ENCODE data around the gene OMP. TPM values are rescaled to one million over a fixed set of nuclear protein-coding genes. Genes with fewer than 3 reads are reported as not detected.

The OMP gene
- total RNA-seq, 3 donors from 2014 or later, result not detected

GRCh38 chr11:77143405-77144020, 40.9 kb downstream of the OMP start:
- intact Hi-C loops (cut with DNase I; ENCODE audit: low total_unique reads), result no loop called here
- Histone ChIP-seq H3K4me1 (no peaks in the 10 kb centered on the region), H3K27me3 (peaks cover 0 to 7% of the 10 kb centered on the region in 2 donors), H3K36me3 (no peaks in the 10 kb centered on the region), H3K27ac (no peak overlapping the region), H3K9me3 (no peaks in the 10 kb centered on the region), H3K4me3 (no peak overlapping the region)
- TF ChIP-seq POLR2AphosphoS5 (IDR thresholded peaks at IDR 0.05) (no peak), CTCF (IDR thresholded peaks at IDR 0.05) (no peak), POLR2A (IDR thresholded peaks at IDR 0.05) (no peak)
- DNase-seq (ENCODE audit: low spot score in 2 of 2), result no peak

- intact Hi-C loops (cut with DNase I; ENCODE audit: low total_unique reads), result no loop called here
- Histone ChIP-seq H3K4me1 (no peaks in the 10 kb centered on the region), H3K27me3 (no peaks in the 10 kb centered on the region), H3K27ac (no peak overlapping the region), H3K36me3 (no peaks in the 10 kb centered on the region), H3K9me3 (no peaks in the 10 kb centered on the region), H3K4me3 (no peak overlapping the region)
- TF ChIP-seq POLR2AphosphoS5 (IDR thresholded peaks at IDR 0.05) (no peak), POLR2A (IDR thresholded peaks at IDR 0.05) (no peak), CTCF (IDR thresholded peaks at IDR 0.05) (no peak)
- DNase-seq (ENCODE audit: low spot score in 2 of 2), result no peak
Observed at GRCh38 chr11:77144196-77144856, 41.7 kb downstream of the OMP start.

GRCh38 chr11:77144857-77145428, 42.3 kb downstream of the OMP start:
- intact Hi-C loops (cut with DNase I; ENCODE audit: low total_unique reads), result no loop called here
- Histone ChIP-seq H3K4me1 (no peaks in the 10 kb centered on the region), H3K27ac (no peak overlapping the region), H3K36me3 (no peaks in the 10 kb centered on the region), H3K4me3 (no peak overlapping the region), H3K9me3 (no peaks in the 10 kb centered on the region), H3K27me3 (no peaks in the 10 kb centered on the region)
- TF ChIP-seq CTCF (IDR thresholded peaks at IDR 0.05), result no peak
- no peak for TF ChIP-seq POLR2AphosphoS5 (IDR thresholded peaks at IDR 0.05)
- no peak for TF ChIP-seq POLR2A (IDR thresholded peaks at IDR 0.05)
- DNase-seq (ENCODE audit: low spot score in 2 of 2), result no peak

- DNase-seq (ENCODE audit: low spot score in 2 of 2), result no peak
- no peaks in the 10 kb centered on the region for H3K36me3 ChIP-seq
- TF ChIP-seq POLR2A (IDR thresholded peaks at IDR 0.05), result no peak
- H3K9me3 ChIP-seq, result no peaks in the 10 kb centered on the region
- no peaks in the 10 kb centered on the region for H3K27me3 ChIP-seq
- H3K4me1 ChIP-seq, result no peaks in the 10 kb centered on the region
- H3K4me3 ChIP-seq, result no peak overlapping the region
- intact Hi-C loops (cut with DNase I; ENCODE audit: low total_unique reads), result no loop called here
- no peak overlapping the region for H3K27ac ChIP-seq
Observed at GRCh38 chr11:77146261-77147035, 43.8 kb downstream of the OMP start.

- Histone ChIP-seq H3K9me3 (no peaks in the 10 kb centered on the region), H3K27ac (no peak overlapping the region), H3K27me3 (no peaks in the 10 kb centered on the region), H3K4me1 (no peaks in the 10 kb centered on the region), H3K4me3 (no peak overlapping the region), H3K36me3 (no peaks in the 10 kb centered on the region)
- no peak for DNase-seq (ENCODE audit: low spot score in 2 of 2)
- intact Hi-C loops (cut with DNase I; ENCODE audit: low total_unique reads), result no loop called here
- TF ChIP-seq CTCF (IDR thresholded peaks at IDR 0.05) (no peak), POLR2AphosphoS5 (IDR thresholded peaks at IDR 0.05) (no peak), POLR2A (IDR thresholded peaks at IDR 0.05) (no peak)
Observed at GRCh38 chr11:77147036-77147315, 44.3 kb downstream of the OMP start.
